NT2/D1 (cell line): ENCODE data around the gene LMO3.

Source experiments
- SUZ12 ChIP-seq: IDR thresholded peaks from 2 replicates; pipeline ENCODE4 v1.6.1; 2011; ENCODE audit not compliant: insufficient read length, insufficient read depth; ENCODE audit errors: extremely low read depth
- YY1 ChIP-seq: IDR thresholded peaks from 2 replicates; pipeline ENCODE4 v1.6.1; 2011; ENCODE audit not compliant: insufficient read length, insufficient read depth
- ZNF274 ChIP-seq: IDR thresholded peaks from 2 replicates; pipeline ENCODE4 v1.6.1; 2011; ENCODE audit warnings: mild to moderate bottlenecking, low read depth, low read length

GRCh38 chr12:16593546-16593945, 12.4 kb downstream of the LMO3 start:
- no peak for TF ChIP-seq SUZ12
- TF ChIP-seq YY1, result no peak
- no peak for TF ChIP-seq ZNF274
